Measurements from ENCODE around the gene RRP15. TPM values are rescaled to one million over a fixed set of nuclear protein-coding genes. Genes with fewer than 3 reads are reported as not detected.

RRP15 gene
- total RNA-seq, 2 experiments from 2014 or later: 10.5 to 15.2 TPM

GRCh38 chr1:218384581-218384993 lies 99.5 kb downstream of the RRP15 start:
- Mint-ChIP-seq H3K4me3 (no peak overlapping the region), H3K4me1 (ENCODE audit: low read depth) (no peaks in the 10 kb centered on the region), H3K27me3 (peaks cover 55% of the 10 kb centered on the region), H3K9me3 (no peaks in the 10 kb centered on the region), H3K27ac (no peak overlapping the region), H3K36me3 (ENCODE audit: low read depth) (no peaks in the 10 kb centered on the region)
- DNase-seq: no peak
- Histone ChIP-seq H3K27ac (ENCODE audit: low read depth in 1 of 2, low read length in 2 of 2) (no peak overlapping the region), H3K4me1 (ENCODE audit: insufficient read depth, low read length) (no peaks in the 10 kb centered on the region), H3K4me3 (ENCODE audit: low read length) (no peak overlapping the region), H3K9me3 (ENCODE audit: control insufficient read depth in 1 of 2, insufficient read depth in 1 of 2, low read length in 2 of 2) (no peaks in the 10 kb centered on the region), H3K36me3 (ENCODE audit: insufficient read depth, low read length) (no peaks in the 10 kb centered on the region), H3K27me3 (ENCODE audit: control insufficient read depth in 1 of 2, insufficient read depth in 2 of 2, low read length in 2 of 2) (peaks cover 0 to 7% of the 10 kb centered on the region in 2 experiments)
- intact Hi-C loops (cut with DNase I, micrococcal nuclease): no loop called here
- ATAC-seq (ENCODE audit: poor library complexity): no peak
- POLR2A ChIA-PET: no interaction called here
- CTCF ChIA-PET: no interaction called here
- TF ChIP-seq, protein P1, sequence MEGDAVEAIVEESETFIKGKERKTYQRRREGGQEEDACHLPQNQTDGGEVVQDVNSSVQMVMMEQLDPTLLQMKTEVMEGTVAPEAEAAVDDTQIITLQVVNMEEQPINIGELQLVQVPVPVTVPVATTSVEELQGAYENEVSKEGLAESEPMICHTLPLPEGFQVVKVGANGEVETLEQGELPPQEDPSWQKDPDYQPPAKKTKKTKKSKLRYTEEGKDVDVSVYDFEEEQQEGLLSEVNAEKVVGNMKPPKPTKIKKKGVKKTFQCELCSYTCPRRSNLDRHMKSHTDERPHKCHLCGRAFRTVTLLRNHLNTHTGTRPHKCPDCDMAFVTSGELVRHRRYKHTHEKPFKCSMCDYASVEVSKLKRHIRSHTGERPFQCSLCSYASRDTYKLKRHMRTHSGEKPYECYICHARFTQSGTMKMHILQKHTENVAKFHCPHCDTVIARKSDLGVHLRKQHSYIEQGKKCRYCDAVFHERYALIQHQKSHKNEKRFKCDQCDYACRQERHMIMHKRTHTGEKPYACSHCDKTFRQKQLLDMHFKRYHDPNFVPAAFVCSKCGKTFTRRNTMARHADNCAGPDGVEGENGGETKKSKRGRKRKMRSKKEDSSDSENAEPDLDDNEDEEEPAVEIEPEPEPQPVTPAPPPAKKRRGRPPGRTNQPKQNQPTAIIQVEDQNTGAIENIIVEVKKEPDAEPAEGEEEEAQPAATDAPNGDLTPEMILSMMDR (IDR thresholded peaks at IDR 0.05): no peak

Other genes with a start within 250 kb of the RRP15 start
- gene TGFB2, start 60.0 kb downstream of the RRP15 start, total RNA-seq: under 1 TPM; 0.11 TPM